GM18526 (cell line): Measurements from ENCODE around the gene MELTF.

Source experiments
- POLR2A ChIP-seq: IDR thresholded peaks from 3 replicates; pipeline ENCODE4 v1.6.1; 2011; ENCODE audit not compliant: insufficient read length; ENCODE audit errors: extremely low read depth

Gene MELTF

DNA sequence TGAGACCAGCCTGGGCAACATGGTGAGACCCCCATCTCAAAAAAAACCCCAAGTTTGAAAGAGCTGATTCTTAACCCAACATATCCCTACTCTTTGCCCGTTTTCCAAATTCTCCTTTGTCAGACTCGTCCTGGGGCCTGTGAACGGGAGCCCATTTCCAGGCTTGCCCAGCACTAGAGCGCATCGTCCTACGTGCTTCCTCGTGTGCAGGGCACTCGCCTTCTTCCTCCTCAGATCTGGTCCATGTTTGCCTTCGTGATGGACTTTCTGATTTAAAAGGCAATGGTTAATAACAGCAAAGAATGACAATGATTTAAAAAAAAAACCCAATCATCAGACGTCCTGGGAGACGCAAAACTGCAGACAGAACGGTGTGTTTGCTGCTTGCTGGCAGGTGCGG lies 10.1 kb downstream of the MELTF start:
- no peak for TF ChIP-seq POLR2A

DNA sequence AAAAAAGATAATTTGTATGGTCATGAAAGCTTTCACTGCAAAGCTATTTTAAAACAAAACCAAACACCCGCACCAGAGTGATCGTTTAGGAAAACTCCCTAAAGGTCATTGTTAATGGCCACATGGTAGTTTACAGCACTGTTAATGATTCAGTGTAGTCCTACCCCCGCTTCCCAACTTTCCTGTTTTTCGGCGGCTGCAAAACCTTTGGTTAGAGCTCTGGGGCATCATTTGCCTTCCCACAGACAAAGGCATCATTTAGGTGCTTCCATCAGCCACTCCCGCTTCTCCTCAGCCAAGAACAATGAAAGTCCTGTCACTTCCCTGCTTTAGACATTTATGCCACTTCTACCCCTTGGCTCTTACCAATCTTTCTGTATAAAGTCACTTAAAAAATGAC lies 10.6 kb downstream of the MELTF start:
- TF ChIP-seq POLR2A, result no peak

GRCh38 chr3:197017003-197017402 lies 12.6 kb downstream of the MELTF start:
- TF ChIP-seq POLR2A, result no peak

DNA sequence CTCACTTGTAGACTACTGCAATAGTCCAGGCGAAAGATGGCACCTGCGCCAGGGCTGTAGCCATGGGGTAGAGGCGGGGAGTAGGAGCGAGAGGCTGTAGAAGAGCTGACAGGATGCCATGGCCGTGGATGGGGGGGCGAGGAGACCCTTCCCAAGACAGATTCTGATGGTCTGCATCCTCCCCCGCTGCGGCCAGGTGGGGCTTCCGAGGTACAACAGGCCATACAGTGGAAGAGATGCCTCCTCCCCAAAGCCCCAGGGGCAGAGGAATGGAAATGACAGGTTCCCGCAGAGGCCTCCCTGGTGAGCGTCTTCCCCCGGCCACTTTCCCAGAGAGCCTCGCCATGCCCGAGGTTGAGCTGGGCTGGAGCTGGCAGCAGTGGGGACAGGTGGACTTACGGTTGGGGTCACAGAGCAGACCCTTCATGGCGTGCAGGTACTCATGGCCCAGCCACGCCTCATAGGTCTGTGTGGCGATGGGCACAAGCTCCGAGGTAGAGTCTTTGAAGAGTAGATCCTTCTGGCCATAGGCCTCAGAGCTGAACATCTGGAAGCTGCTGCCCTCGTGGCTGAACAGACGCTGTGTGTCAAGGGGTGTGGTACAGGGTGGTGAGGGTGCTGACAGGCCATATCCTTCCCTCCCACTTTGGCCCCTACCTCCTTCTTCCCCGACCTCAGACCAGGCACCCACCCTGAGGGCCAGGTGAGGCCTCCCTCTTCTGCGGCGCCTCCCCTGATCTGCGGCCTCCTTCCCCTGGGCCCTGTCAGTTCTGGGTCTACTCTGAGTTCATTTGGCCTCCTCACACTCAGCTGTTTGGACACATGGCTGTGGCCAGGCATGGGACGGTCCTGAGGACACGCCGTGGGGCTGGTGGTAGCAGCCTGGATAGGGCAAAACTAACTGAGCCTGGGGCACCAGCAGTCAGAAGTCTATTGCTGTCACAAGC lies 13.6 kb downstream of the MELTF start:
- TF ChIP-seq POLR2A, result no peak

- no peak for TF ChIP-seq POLR2A
Observed at GRCh38 chr3:197014942-197015575, 14.6 kb downstream of the MELTF start.

GRCh38 chr3:197014024-197014423 lies 15.6 kb downstream of the MELTF start:
- TF ChIP-seq POLR2A, result no peak

DNA sequence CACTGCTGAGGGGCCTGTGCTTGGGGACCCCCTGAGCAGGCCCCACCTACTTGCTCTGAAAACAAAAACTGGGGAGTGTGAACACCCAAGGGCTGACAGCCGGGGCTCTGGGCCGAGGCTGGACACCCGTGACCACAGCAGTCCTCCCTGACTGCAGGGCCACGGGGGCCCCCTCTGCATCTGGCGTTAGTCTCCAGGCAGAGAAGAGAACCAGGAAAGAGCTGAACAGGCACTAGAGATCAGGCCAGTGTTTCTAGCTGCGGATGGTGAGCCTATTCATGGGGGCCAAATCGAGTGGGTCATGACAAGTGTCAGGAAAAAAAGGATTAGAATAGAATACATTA lies 17.1 kb downstream of the MELTF start:
- no peak for TF ChIP-seq POLR2A

GRCh38 chr3:197011780-197012539 lies 17.7 kb downstream of the MELTF start:
- no peak for TF ChIP-seq POLR2A

GRCh38 chr3:197010556-197011351 lies 18.9 kb downstream of the MELTF start:
- TF ChIP-seq POLR2A, result no peak

DNA sequence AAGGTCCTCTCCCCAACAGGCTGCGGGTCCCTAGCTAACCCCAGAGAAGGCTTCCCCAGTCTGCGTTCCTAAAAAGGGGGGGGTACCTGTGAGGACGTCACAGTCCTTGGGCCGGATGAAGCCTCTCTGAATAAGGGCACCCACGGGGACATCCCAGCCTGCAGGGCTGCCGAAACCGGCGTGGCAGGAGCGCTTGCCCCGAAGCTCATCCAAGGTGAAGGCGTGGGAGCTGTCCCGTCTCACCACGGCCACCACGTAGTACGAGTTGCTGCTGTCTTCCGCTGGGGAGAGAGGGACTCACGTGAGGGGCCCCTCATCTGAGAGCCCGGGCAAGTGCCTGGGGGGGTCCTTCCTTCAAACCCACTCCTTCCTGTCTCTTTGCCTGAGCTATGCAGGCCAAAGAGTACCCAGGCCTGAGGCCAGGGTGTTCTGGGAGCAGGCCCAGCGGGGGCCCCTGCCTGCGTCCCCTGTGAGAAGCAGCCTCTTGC lies 20.0 kb downstream of the MELTF start:
- TF ChIP-seq POLR2A, result no peak

DNA sequence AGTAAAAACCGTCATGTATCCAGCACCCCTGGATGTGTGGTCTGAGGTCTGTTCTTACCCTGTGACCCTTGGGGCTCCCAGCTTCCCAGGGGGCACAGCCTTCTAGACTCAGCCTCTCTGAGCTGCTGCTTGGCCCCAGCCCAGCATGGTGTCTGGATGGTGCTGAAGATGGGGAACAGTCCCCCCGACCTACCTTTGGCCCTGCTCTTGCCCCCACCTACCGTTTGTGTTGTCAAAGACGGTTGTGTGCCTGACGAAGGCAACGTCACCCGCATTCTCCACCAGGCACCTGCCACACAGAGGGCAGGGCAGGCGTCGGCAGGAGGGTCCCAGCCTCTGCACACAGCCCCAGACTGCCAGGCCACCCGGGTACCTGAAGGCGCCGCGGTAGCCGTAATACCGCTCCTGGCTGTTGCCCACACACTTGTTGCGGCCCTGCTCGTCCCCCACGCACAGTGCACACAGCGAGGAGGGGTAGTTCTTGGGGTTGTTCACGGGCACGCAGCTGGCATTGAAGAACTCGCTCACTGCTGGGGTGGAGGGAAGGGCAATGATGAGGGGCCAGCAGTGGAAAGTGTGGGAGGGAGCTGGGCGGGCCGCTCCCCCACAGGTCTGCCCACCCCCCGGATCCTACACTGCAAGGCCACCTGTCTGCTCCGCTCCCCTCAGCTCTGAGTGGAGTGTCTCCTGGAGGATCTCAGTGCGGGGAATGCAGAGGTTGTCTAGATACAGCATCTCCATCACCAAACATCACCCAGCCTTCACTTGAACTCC lies 21.0 kb downstream of the MELTF start:
- no peak for TF ChIP-seq POLR2A

DNA sequence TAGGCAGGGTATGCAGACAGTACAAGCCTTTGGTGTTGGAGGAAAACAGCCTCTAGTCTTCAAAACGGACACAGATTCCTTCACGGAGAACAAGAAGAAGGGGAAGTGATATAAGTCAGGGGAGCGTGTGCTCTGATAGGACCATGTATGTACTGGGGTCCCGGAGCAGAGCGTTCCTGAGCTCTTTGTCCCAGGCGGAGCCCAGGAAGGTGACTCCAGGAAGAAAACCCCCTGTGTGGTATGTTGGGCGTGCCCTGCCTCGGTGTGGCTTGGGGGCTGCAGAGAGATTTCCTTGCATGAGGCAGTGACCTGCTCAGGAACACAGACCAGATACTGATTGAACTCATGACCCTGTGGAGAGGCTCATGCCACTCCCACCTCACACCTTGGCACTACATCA lies 21.7 kb downstream of the MELTF start:
- TF ChIP-seq POLR2A, result no peak

DNA sequence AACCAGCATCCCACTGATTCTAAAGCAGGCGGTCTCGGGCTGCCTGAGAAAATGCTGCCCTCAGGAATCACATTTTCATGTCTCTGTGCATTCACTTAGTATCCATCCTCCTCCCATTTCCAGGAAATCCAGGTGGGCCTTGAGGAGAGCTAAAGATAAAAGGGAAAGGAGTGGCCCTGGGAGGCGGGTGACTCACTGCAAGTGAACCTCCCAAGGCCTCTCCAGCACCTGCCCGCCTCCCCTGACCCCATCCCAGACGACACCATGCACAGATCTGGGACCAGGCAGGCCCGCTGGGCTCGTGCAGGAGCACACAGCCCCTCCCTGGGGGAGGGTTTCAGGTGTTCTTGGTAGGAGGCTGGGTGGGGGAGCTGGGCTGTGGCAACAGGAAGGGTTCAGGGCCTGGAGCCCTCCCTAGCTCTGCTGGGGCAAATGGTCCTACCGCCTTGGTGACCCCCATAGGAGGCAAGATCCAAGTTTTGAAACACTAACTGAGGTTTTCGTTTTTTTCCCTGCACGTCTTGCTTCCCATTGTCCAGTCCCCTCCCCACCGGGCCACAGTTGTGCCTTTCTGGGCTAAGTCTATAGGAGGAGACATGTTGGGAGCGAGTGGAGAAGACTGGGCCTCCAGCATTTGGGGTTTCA lies 22.2 kb downstream of the MELTF start:
- TF ChIP-seq POLR2A, result no peak

DNA sequence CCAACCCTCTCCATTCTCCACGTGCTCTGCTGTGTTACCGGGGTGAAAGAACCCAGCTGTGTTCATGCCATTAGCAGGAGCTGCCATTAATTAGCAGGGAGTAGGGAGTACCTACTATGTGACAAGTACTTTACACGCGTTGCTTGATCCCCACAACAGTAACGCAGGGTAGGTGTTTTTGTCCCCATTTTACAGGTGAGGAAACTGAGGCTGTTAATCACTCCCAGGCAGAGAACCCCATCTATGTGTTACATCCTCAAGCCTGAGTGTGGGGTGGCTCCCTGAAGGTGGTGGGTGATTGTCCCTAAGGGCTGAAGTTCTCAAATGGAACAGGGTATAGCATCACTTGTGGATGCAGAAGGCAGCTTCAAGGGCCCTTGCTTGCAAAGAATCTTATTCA lies 22.8 kb downstream of the MELTF start:
- no peak for TF ChIP-seq POLR2A
